T-helper 2 cell (primary cell): Measurements from ENCODE around the gene OR2AT4.
"Not testable (repeated sequence)": the region's sequence is repeated elsewhere in the genome, so short reads cannot be mapped to it uniquely, and the experiment has no call there.

ENCODE experiments used
- DNase-seq, 5 experiments: peaks; one replicate each; pipeline versions ENCODE4 v3.0.0 to v3.0.0-alpha.2; 2012 to 2022
- total RNA-seq, 2 donors: gene quantifications; one replicate each; lab custom pipeline; 2026; lab: John Stamatoyannopoulos, UW

The OR2AT4 gene
- total RNA-seq, result 0 reads per million in 2 donors

DNA sequence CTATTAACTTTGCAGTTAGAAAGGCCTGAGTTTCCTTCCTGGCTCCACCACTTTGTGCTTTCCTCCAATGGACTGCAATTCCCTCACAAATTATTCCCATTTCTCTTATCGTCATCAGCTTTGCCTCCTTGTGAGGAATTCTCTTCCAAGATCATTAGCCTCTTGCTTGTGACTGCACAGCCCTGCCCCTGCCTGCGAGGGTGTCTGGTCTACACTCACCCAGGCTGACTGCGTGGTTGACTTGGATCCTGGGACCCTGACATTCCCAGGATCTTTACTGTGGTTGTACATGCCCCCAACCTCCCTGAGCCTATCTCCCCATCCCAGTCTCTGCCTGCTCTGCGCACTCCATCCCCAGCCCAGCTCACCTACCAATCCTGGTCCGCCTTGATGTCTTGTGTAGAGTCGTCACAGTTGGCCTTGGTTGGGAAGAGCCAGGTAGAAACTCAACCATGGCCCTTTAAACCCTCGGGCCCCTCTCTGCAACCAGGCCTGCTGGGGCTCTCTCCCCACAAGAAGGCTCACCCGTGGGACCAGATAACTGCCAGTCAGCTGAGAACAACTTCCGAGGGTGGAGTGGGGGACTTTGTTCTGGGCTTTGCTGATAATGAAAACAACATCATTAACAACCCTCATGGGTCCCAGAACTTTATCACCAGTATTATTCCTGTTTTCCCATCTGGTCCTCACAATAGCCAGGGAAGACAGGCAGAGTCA, at the start of gene OR2AT4:
OR2AT4 (minus strand) TSS at position 421 of the 717 bp plus-strand sequence.
- DNase-seq, result no peak

DNA sequence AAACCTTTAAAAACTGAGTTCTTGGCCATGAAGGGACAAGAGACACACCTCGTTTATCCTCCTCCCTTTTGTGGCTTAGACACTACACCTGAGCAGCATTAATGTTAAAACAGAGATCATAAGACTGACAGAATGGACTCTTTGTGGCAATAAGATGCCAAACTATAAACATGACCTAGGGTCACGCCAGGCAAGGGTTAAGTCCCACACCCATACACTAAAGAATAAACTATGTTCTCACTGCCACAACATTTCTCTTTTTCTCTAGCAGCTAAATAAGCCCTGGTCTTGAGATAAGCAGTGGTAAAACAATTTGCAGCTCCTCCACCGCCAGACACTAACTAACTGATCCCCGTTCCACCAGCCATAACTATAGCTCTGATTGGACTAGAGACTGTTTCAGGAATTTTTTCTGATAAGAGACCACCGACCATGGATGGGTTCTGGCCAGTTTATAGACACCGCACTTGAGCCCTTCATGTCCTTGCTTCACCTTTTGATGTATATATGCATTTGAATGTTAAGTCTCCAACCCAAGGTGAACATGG, 49.4 kb upstream of the OR2AT4 start:
- DNase-seq, result no peak

DNA sequence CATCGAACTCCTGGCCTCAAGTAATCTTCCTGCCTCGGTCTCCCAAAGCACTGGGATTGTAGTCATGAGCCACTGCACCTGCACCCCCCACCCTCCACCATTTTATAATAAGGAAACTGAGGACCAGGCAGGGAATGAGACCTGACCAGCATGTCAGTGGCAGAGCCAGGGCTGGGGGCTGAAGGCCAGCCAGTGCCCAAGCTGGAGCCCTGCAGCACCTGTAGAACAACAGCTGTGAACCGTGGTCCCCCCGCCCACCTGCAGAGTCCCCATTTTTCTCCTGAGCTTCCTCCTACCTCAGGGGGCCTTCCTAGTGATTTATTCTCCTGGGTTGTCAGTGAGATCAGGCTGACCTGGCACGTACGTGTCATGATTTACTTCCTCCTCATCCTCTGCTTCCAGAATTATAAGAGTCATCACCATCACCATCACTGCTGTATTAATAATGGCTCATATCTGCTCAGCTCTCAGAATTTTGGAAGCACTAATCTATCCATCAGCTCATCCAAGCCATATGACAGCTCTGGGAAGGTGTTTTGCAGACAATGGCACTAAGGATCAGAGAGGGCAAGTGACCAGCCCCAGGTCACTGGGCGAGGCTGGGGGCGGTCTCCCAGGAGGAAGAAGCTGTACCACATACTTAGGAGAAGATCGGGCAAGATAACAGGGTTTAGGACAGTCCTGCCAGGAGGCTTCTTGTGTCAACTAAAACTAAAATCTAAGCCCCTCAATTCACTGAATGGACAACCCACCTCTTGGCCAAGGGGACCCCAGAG, 48.7 kb upstream of the OR2AT4 start:
- no peak for DNase-seq

DNA sequence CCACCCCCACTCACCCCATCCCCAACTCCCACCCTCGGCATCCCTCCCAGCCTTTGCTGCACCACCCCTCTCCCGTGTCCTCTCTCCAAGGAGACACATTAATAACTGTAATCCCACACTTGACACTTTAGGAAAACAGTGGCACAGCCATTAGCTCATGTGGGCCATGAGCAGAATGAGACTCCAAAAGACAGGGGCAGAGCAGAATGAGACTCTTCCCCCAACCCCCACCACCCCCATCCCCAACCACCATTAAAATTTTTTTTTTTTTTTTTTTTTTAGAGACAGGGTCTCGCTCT, 48.0 kb upstream of the OR2AT4 start:
- DNase-seq, result no peak

DNA sequence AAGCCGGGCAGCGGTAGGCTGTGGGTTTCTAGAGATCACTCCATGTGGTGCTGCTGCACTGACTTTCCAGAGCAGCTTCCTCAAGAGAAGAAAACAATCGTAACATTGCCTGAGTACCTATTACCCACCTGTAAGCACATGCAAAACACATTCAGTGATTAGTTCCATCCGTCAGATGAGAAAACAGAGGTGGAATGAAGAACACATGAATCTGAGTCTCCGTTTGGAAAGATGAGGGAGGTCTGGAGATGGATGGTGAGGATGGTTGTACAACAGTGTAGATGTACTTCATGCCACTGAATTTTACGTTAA, 46.7 kb upstream of the OR2AT4 start:
- no peak for DNase-seq

DNA sequence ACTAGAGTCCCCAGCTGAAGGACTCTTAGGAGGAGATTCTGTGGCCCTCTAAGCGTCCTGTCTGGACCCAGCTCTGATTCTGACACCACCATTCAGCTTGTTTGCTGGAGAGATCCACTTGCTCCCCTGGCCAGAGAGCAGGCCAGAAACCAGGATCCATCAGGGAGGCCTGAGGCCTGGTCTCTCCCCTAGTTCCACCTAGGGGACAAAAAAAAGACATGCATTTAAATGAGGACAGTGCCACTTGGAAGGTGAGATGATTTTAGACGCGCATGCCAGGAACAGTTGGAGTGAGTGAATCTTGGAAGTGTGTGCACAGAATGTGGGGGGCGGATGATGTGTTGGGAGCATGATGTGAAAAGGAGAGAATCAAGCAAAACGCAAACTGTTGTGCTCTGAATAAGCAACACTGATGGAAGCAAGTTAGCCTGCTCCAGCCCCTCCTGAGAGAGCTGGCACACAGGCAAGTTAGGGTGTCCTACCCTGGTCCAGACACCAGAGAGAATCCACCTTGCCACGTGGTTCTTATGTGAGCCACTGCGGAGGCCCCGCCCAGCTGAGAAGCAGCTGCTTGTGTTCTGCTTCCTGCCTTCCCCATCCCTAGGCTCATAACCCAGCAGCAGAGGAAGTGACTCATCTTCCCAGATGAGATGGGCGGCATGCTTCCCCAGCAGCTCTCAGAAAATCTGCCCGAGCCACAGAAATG, 46.2 kb upstream of the OR2AT4 start:
- peak in 4 of 5 experiments; percentile 44 to 85 (median 56) for DNase-seq

DNA sequence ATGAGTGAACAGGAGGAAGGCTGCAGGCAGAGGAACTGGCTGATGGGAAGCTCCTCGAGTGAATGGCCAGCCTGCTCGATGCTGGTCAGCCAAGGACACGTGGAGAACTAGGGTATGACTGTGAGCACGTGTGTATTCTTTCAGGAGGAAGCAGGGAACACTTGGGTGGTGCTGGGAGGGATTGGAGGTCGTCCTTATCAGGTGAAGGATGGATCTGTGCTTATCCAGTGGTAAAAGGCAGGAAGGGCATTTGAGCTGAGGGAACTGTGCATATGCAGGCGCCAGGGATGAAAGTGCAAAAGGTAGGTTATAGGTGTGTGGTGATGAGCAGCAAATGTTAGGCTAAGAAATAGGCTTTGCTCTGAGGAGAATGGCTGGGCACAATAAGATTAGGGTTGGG, 44.5 kb upstream of the OR2AT4 start:
- DNase-seq, result no peak

DNA sequence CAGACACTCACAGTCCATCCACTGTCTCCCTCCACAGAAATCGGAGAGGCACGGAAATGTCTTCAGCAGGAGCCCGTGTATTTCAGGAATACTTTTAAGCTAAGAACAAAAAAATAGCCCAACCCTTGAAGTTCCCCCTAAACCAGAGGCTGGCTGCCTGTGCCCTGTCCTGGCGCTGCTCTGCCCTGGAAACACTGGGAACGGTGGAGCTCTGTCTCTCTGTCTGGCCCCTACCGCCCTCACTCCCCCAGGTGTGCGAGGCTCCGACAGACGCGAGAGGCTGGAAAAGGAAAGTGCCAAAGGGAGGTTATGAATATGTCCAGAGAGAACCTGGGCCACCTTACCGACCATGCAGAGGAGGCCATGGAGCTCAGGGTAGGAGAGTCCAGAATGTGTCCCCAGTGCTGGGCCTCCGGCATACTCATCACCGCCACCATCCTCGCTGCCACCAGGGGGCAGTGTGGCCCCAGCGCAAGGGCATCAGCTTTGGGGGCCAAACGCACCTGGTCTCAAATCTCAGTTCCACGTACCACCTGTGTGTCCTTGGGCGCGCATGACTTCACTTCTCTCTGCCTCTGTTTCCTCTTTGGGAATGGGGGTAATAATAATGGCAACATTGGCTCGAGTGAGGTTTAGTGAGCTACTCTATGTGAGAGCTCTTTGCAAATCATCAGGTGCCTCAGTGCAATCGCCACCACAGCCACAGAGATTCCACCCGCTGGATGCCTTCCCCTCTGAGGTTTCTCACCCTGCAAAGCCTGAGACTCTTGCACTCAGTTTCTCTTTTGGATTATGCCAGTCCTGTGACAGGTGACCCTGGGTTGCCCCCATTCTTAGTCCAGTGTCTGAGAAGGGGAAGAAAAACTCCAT, 43.8 kb upstream of the OR2AT4 start:
- peak; percentile 41 to 63 (median 60) for DNase-seq

DNA sequence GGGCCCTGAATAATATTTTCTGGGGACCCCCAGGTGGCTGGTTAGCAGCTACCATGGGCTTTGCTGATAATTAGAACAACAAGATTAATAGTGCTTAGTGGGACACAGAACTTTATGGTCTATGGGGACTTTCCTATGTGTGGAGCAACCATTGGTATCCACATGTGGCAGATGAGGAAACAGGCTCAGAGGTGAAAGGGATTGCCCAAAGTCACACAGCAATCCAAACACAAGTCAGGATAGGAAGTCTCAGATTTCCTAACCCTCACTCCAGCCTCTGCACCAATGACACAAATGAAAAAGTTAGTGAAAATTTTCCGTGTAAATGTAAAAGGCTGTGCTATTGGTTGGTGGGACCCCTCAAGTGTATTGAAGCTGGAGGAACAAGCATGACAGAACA, 39.0 kb upstream of the OR2AT4 start:
- DNase-seq, result no peak

DNA sequence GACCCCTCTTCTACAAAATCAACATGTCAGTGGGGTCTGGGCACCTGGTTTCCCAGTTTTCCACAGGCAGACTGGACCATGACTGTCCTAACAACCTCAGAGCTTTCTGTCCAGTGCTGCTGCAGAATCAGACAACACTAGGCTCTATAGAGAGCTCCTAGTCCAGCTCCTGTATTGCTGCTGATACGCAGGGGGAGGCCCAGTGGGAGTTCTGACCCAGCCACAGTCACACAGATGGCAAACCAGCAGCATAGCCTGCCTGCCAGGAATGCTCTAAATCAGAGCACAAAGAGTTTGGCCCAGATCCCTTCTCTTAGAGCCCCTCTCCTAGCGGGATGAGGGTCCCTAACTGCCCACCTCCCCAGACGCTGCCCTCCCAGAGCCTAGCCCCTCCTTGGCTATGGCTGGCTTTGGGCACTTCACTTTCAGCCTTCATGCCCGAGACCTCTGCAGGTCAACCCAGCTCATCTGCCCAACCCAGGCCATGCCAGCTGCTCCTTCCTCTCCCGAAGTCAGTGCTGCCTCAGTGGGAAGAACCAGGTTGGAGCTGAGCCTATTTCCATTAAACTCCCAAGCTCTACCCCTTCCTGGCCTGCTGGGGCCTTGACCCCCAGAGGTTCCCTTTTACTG, 38.5 kb upstream of the OR2AT4 start:
- DNase-seq, result no peak

DNA sequence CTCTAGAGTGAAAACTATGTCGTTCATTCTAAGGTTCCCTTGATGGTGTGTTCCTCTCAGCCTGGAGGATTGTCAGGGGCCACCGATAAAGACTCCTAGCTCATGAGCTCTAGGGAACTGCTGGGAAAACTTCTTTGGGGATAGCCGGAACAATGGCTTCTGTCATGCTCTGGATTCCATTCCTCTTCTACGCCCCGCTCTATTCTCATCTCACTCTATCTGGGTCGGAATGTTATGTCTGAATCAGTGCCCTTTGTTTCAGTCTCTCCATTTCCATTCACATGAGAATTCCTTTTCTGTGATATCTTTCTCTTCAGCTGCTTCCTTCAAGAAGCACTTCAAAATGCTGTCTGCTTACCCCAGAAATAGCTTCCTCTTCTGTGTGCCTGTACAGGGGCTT, 37.3 kb upstream of the OR2AT4 start:
- no peak for DNase-seq

DNA sequence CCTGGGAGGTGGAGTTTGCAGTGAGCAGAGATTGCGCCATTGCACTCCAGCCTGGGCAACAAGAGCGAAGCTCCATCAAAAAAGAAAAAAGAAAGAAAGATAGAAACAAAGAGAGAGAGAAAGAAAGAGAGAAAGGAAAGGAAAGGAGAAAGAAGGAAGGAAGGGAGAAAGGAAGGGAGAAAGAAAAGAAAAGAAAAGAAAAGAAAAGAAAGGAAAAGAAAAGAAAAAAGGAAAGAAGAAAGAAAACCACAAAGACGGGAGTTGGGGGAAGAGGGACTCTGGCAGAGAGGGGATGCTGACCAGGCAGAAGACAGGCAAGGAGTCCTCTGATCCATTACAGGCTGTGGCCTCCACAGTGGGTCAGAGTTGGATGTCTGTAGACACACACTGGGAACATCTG, 35.4 kb upstream of the OR2AT4 start:
- no peak for DNase-seq

DNA sequence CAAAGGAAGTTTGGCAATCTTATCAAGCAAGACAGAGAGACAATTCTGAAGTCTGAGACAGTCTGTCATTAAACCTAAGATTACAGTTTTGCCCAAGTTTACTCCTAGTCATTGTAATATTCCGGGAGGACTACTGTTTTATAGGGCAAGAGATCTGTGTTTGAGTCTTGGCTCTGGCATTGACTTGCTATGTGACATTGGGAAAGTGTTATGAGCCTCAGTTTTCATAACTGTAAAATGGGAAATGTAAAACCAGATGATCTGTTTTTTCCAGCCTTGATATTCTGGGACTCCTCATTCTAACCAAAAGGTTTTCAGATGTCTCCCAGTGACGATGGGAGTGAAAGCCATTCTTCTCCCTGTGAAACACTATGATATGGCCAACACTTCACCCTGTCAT, 29.9 kb upstream of the OR2AT4 start:
- no peak for DNase-seq

DNA sequence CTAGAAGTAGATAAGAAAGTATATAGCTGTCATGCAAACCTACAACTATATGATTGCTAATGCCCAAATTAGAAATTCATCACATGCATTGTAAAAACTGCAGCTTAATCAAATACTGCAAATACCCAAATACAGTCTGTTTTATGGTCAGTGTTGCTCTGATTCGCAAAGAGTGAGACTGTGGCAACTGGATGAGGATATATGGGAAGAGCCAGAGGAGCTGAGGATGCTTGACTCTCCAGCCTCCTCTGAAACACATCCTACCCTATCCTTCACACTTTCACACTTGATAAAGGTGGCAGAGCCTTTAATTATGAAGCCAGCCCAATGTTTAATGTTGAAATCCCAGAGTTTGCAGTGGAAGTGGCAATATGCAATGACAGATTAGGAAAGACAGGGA, 21.9 kb upstream of the OR2AT4 start:
- DNase-seq, result no peak

DNA sequence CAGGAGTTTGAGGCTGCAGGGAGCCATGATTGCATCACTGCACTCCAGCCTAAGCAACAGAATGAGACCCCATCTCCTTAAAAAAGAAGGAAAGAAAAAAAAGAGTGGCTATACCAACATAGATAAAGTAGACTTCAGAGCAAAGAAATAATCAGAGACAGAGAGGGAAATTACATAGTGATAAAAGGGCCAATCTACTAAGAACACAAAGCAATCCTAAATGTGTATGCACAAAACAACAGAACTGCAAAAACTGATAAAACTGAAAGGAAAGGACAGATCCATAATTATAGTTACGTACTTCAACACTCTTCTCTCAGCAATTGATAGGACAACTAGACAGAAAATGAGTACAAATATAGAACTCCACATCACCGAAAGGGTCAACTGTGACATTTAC, 17.8 kb upstream of the OR2AT4 start:
- DNase-seq, result no peak

DNA sequence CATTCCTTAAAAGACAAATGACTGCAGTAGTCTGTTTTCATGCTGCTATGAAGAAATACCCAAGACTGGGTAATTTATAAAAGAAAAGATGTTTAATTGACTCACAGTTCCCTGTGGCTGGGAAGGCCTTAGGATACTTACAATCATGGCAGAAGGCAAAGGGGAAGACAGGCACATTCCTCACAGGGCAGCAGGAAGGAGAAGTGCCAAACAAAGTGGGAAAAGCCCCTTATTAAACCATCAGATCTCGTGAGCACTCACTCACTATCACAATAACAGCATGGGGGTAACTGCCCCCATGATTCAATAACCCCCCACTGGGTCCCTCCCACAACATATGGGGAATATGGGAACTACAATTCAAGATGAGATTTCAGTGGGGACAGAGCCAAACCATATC, 16.4 kb upstream of the OR2AT4 start:
- no peak for DNase-seq

DNA sequence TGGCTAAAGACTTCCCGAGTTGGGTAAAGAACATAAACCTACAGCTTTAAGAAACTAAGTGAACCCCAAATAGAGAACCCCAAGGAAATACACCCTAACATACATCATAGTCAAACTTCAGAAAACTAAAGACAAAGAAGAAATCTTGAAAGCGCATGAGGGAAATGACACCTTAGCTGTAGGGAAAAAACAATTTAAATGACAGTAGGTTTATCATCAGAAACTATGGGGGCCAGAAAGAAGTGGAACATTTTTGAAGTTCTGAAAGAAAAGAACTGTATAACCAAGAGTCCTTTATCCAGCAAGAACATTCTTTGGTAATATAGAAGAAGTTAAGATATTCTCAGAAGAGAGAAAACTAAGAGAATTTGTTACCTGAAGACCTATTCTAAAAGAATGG, 15.5 kb upstream of the OR2AT4 start:
- DNase-seq, result no peak

DNA sequence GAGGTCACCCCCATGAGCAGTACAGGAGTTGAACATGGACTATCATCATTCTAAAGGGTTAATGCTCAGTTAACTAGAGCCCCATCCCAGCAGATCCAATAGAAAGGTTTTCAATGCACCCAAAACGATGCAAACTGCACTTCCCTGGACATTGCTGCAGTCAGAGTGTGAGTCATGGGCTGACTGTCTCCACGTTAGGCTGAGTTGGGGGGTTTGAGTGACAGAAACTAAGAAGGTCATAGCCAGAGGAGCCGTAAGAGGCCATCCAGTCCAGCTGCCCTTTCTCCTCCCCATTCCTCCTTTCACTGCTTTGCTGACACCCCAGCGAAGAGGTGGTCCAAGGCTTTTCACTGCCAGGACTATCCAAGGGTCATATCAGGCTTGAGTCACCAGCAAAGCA, 10.5 kb upstream of the OR2AT4 start:
- no peak for DNase-seq

DNA sequence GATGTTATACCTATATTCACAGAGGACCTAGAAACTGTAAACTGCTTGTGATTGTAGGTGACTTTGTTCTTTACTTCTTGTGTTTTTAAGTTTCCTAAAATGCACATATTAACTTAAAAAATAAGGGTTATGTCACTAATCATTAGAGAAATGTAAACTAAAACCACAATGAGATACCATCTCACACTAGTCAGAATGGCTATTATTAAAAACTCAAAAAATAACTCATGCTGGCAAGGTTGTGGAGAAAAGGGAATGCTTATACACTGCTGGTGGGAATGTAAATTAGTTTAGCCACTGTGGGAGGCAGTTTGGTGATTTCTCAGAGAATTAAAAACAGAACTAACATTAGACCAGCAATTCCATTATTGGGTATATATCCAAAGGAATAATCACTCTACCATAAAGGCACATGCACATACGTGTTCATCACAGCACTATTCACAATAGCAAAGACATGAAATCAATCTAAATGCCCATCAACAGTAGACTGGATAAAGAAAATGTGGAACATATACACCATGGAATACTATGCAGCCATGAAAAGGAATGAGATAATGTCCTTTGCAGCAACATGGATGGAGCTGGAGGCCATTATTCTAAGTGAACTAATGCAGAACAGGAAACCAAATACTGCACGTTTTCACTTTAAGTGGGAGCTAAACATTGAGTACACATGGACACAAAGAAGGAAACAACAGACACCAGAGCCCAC, 9.4 kb upstream of the OR2AT4 start:
- DNase-seq, result not testable (repeated sequence)

DNA sequence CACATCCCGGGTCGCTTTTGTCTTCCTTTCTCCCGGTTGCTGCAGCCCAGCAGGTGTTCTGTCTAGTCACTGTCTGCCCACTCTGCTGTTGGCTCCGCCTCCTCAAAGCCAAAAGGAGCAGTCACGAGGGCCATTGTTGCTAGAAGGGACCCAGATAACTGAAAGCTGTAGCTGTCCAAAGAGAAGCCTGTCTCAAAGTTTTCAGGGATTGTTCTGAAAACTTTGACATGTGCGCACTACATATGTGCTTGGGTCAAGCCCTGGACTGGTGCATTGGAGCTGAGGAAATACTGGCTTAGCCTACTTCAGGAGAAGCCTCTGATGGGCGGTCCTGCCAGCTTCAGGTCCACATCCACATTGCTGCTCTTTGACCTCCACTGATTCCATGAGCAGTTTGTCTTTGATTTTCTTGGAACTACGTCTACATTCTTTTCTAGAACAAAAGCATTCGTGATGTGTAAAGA, 8.8 kb upstream of the OR2AT4 start:
- DNase-seq, result no peak

DNA sequence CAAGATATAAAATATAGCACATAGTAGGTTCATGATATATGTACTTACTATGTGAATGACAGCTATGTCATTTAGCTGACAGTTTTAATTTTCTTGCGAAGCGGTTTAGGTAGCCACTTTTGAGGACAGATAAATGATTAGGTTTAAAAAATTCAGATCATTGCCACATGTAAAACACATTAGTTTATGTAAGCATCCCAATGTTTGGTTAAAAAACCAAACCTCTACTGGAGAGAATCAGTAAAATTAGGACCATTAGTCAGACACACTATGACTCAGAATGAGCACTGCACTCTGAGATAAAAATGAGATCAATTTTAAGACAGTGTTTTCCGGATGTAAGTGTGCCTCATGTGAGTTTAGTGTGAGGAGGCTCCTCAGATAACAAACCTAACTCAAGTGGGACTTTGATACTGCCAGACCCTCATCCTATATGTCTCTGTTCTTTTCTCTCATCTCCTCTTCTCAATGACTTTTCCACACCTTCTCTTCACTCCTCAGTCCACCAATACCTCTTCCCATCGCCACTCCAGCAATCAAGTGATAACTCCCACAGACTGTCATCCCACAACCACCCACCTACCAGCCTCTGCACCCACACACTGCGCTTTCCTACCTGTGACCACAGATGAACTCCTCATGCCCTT, 6.8 kb upstream of the OR2AT4 start:
- DNase-seq, result peak in 1 of 5 experiments; percentile 61
